ENCODE measurements around the gene C1orf146.

- no peak for TF ChIP-seq NFIC (IDR thresholded peaks at IDR 0.05)
- TF ChIP-seq USF1 (IDR thresholded peaks at IDR 0.05), result no peak
- no peak for TF ChIP-seq YY1 (IDR thresholded peaks at IDR 0.05; ENCODE audit: low read depth)
- no peak for TF ChIP-seq FOXM1 (IDR thresholded peaks at IDR 0.05; ENCODE audit: borderline replicate concordance, low read depth)
- TF ChIP-seq MAX (IDR thresholded peaks at IDR 0.05), result no peak
- no peak for TF ChIP-seq RAD21 (IDR thresholded peaks at IDR 0.05; ENCODE audit: low read depth)
- TF ChIP-seq CEBPB (IDR thresholded peaks at IDR 0.05), result no peak
- TF ChIP-seq ZBTB7A (IDR thresholded peaks at IDR 0.05; ENCODE audit: low read depth), result no peak
- no peak for TF ChIP-seq TAF1 (IDR thresholded peaks at IDR 0.05; ENCODE audit: low read depth)
- no peak for TF ChIP-seq EP300 (IDR thresholded peaks at IDR 0.05; ENCODE audit: borderline replicate concordance)
- no peak for TF ChIP-seq REST (IDR thresholded peaks at IDR 0.05; ENCODE audit: low read depth)
- no peak for TF ChIP-seq CREB1 (IDR thresholded peaks at IDR 0.05; ENCODE audit: low read depth)
Observed at GRCh38 chr1:92210701-92211100, 7.0 kb upstream of the C1orf146 start.

Measured in Ishikawa (cell line).